GM13977 (cell line): ENCODE results near the gene TUFT1.

Experiments used
- DNase-seq: peaks from one replicate; pipeline ENCODE4 v3.0.0; 2012; ENCODE audit warnings: low spot score
- in situ Hi-C: fragments of 300-500 bp; cut with MboI; formaldehyde crosslinking; loops from one replicate; pipeline ENCODE4 v1.12.0; 2022; ENCODE audit warnings: low sequenced_read_pairs, low pct_unique_long_range_greater_than_20kb, mixed read lengths, inconsistent platforms; ENCODE audit not compliant: unreplicated experiment
- TF ChIP-seq, protein P1 (sequence below): IDR thresholded peaks from 2 replicates; pipeline ENCODE4 v1.5.1; 2012; ENCODE audit warnings: mild to moderate bottlenecking, control low read depth; ENCODE audit not compliant: insufficient read depth; ENCODE audit errors: extremely low read depth, missing control alignments

Gene TUFT1

DNA sequence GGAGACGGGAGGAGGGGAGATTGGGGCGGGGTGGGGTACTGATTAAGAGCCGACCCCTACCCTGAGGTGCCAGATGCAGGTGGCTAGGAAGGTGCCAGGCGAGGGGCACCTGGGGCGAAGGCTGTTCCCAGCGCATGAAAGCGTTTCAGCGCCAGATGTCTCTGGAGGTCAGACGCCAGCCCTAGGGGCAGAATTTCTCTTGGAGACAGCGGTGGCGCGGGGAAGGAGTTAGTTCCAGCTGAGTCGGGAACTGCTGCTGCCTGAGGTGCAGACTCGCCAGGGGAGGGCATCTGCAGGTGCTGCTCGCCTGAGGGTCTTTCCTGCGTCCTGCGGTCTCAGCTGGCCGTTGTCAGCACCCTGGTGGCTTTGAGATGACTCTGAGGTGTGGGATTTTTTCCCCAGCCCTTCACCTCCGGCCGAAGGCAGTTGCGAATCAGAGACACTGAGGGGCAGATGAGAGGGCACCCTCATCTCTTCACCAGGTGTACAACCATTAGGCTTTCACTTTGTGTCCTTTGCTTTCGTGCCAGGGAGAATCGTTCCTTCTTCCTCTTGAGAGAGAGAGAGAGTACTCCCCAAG, 28.4 kb upstream of the TUFT1 start:
- TF ChIP-seq, protein P1, sequence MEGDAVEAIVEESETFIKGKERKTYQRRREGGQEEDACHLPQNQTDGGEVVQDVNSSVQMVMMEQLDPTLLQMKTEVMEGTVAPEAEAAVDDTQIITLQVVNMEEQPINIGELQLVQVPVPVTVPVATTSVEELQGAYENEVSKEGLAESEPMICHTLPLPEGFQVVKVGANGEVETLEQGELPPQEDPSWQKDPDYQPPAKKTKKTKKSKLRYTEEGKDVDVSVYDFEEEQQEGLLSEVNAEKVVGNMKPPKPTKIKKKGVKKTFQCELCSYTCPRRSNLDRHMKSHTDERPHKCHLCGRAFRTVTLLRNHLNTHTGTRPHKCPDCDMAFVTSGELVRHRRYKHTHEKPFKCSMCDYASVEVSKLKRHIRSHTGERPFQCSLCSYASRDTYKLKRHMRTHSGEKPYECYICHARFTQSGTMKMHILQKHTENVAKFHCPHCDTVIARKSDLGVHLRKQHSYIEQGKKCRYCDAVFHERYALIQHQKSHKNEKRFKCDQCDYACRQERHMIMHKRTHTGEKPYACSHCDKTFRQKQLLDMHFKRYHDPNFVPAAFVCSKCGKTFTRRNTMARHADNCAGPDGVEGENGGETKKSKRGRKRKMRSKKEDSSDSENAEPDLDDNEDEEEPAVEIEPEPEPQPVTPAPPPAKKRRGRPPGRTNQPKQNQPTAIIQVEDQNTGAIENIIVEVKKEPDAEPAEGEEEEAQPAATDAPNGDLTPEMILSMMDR, result no peak
- DNase-seq, result peak; percentile 40
- in situ Hi-C loops, result no loop called here

- TF ChIP-seq, protein P1, result no peak
- in situ Hi-C loops, result no loop called here
- no peak for DNase-seq
Observed at GRCh38 chr1:151512326-151512725, 27.8 kb upstream of the TUFT1 start.

DNA sequence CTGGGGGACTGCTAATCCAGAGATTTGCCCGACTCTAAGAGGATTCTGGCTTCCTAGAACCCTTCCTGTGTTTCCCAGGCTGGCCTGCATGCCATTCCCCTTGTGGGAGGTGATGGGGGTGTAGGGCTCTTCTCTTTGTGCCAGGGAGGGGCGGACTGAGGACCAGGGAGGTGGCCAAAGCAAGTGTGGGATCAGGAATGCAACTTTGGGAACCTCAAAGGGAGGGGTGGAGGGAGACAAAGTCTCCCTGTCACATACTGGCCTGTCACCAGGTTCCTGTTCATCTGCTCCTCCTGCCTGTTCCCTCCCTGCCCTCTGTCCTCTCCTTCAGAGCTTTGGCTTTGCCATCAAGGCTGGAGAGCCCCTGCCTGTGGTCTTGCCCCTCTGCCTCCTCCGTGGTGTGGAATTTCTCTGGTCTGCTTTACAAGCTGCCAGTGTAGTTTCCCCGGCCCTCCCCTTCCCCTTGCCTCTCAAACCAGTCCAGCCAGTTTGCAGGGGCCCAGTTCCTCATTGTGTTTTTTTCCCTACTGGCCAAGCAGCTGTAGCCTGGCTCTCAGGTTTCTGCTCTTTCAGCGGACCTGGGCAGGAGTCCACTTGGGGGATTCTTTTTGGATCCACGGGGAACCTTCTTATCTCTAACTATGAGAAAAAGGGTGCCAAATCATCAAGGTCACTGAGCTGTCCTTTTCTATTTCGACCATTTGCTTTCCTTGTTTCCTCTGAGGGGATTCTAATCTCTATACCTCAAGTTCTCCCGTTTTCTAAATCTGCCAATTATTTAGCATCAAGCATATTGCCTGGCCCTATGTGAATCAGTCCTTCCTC, 27.1 kb upstream of the TUFT1 start:
- TF ChIP-seq, protein P1, result no peak
- no peak for DNase-seq

GRCh38 chr1:151513626-151514121, 26.4 kb upstream of the TUFT1 start:
- in situ Hi-C loops, result no loop called here
- TF ChIP-seq, protein P1, result no peak
- DNase-seq, result no peak

More for the DNA sequence above, 27.1 kb upstream of the TUFT1 start:
- in situ Hi-C loops, result no loop called here

DNA sequence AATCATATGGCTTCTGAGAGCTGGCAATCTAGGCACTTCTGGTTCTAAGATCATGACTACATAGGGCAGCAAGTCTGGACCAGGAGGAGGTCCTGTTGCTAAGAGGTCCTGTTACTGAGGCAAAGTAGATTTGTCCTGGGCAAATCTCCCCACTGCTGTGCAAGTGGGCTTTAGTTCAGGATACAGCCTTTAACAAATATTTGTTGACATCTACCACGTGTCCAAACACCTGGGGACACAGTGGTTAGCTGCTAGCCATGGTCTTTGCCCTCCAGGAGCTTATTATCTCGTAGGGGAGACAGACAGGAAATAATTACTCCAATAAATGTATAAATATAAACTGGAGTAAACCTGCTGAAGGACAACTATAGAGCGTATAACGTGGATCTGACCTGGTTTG, 25.7 kb upstream of the TUFT1 start:
- TF ChIP-seq, protein P1, result no peak
- DNase-seq, result no peak
- in situ Hi-C loops, result no loop called here

GRCh38 chr1:151515265-151515664, 24.8 kb upstream of the TUFT1 start:
- TF ChIP-seq, protein P1, result no peak
- in situ Hi-C loops, result no loop called here
- no peak for DNase-seq
